ENCODE measurements around the gene LHX8.

LHX8 gene

DNA sequence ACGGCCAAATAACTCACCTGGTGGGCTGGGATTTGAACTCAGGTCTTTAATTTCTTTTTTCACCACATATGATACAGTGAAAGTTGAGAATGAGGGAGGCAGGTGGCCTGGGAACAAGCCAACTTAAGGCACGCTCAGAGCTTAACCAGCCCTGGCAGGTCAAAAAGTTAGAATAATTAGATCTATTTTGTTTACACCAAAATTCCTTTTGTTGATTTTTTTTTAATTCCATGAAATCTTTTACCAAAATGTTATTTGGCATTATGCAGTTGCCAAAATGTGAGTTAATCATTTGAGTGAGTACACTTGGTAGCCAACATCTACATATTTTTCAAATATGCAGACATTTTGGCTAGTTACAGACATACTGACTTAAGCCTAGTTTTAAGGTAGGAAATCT lies 36.8 kb downstream of the LHX8 start:
- TF ChIP-seq SIN3A (IDR thresholded peaks at IDR 0.05; ENCODE audit: borderline replicate concordance, insufficient read depth, low read length): no peak
- no peak for TF ChIP-seq POLR2AphosphoS5 (IDR thresholded peaks at IDR 0.05; ENCODE audit: low read depth, low read length)
- TF ChIP-seq, protein P1, sequence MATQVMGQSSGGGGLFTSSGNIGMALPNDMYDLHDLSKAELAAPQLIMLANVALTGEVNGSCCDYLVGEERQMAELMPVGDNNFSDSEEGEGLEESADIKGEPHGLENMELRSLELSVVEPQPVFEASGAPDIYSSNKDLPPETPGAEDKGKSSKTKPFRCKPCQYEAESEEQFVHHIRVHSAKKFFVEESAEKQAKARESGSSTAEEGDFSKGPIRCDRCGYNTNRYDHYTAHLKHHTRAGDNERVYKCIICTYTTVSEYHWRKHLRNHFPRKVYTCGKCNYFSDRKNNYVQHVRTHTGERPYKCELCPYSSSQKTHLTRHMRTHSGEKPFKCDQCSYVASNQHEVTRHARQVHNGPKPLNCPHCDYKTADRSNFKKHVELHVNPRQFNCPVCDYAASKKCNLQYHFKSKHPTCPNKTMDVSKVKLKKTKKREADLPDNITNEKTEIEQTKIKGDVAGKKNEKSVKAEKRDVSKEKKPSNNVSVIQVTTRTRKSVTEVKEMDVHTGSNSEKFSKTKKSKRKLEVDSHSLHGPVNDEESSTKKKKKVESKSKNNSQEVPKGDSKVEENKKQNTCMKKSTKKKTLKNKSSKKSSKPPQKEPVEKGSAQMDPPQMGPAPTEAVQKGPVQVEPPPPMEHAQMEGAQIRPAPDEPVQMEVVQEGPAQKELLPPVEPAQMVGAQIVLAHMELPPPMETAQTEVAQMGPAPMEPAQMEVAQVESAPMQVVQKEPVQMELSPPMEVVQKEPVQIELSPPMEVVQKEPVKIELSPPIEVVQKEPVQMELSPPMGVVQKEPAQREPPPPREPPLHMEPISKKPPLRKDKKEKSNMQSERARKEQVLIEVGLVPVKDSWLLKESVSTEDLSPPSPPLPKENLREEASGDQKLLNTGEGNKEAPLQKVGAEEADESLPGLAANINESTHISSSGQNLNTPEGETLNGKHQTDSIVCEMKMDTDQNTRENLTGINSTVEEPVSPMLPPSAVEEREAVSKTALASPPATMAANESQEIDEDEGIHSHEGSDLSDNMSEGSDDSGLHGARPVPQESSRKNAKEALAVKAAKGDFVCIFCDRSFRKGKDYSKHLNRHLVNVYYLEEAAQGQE (IDR thresholded peaks at IDR 0.05; ENCODE audit: insufficient read depth in 1 of 2, low read depth in 2 of 2, low read length in 2 of 2): no peak
- no peak for TF ChIP-seq FOXP2 (optimal IDR thresholded peaks at IDR 0.05; ENCODE audit: borderline replicate concordance, extremely low read depth, extremely low read length, insufficient read depth)
- TF ChIP-seq TAF1 (IDR thresholded peaks at IDR 0.05; ENCODE audit: borderline replicate concordance, insufficient read depth, low read length): no peak

DNA sequence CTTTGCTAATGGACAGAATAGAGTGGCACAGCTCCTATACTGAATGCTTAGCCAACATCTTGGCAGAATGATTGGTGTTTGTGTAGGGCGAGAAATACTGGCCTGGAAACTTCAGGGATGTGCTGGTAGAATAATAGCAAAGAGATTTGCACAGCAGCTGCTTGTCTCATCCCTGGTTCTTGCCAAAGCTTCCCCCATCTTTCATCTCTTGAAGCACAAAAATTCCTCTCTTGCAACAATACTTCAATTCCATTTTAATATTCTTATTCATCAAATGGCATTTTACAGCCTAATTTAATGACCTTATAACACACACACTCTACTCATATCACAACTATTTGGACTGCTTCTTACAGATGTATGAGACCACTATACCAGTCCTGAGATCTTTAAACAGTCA lies 37.7 kb downstream of the LHX8 start:
- TF ChIP-seq, protein P1 (IDR thresholded peaks at IDR 0.05; ENCODE audit: insufficient read depth in 1 of 2, low read depth in 2 of 2, low read length in 2 of 2): no peak
- TF ChIP-seq TAF1 (IDR thresholded peaks at IDR 0.05; ENCODE audit: borderline replicate concordance, insufficient read depth, low read length) (no peak), FOXP2 (optimal IDR thresholded peaks at IDR 0.05; ENCODE audit: borderline replicate concordance, extremely low read depth, extremely low read length, insufficient read depth) (no peak), SIN3A (IDR thresholded peaks at IDR 0.05; ENCODE audit: borderline replicate concordance, insufficient read depth, low read length) (no peak), POLR2AphosphoS5 (IDR thresholded peaks at IDR 0.05; ENCODE audit: low read depth, low read length) (no peak)

DNA sequence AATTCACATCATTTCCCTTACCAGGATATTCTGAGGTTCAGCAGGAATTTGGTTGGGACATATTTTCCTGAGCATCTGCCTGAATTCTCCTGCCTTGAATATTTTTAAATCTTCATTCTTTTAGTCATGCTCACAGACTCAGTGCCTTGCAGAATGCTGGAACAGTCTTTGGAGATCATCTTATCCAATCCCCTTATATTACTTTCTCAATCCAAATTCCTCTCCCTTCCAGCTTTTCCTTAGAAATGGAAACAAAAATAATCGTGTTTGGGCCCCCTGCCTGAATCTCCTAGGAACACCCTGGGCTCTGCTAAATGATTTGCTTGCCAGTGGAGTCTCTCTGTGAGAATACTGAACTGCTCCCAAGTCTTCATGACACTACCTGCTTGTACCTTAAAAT lies 38.4 kb downstream of the LHX8 start:
- no peak for TF ChIP-seq POLR2AphosphoS5 (IDR thresholded peaks at IDR 0.05; ENCODE audit: low read depth, low read length)
- no peak for TF ChIP-seq SIN3A (IDR thresholded peaks at IDR 0.05; ENCODE audit: borderline replicate concordance, insufficient read depth, low read length)
- TF ChIP-seq, protein P1 (IDR thresholded peaks at IDR 0.05; ENCODE audit: insufficient read depth in 1 of 2, low read depth in 2 of 2, low read length in 2 of 2): no peak
- TF ChIP-seq FOXP2 (optimal IDR thresholded peaks at IDR 0.05; ENCODE audit: borderline replicate concordance, extremely low read depth, extremely low read length, insufficient read depth): no peak

DNA sequence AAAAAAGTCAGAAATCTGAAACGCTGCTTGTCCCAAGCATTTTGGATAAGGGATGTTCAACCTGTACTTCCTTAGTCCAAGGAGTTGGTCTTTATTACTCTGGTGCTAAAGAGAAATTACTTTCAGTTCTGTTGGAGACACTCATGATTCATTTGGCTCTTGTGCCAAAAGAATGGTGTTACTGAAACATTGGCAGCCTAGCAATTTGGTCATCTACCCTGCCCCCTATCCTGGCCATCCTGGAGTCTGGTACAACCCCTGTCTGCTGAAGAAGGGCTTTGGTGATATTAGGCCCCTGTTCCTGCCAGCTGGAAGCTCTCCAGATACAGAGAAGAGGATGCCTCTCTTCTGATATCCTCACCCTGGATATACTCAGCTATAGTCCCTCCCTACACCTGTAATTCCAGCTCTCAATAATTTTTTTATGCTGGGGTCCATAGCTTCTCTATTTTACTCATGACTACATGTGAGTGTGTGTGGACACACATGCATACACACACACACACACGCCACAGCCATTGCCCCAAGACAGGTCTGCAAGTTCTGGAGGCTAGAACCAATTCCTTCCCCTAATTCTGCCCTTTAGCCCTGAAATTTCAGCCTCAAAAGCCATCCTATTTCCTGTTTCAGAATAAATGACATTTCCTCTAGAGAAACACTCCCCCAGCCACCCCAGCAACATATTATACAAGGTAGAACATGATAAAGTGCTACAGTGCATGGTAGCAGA lies 40.0 kb downstream of the LHX8 start:
- no peak for TF ChIP-seq POLR2AphosphoS5 (IDR thresholded peaks at IDR 0.05; ENCODE audit: low read depth, low read length)
- TF ChIP-seq, protein P1 (IDR thresholded peaks at IDR 0.05; ENCODE audit: insufficient read depth in 1 of 2, low read depth in 2 of 2, low read length in 2 of 2): no peak
- TF ChIP-seq FOXP2 (optimal IDR thresholded peaks at IDR 0.05; ENCODE audit: borderline replicate concordance, extremely low read depth, extremely low read length, insufficient read depth): no peak
- TF ChIP-seq TAF1 (IDR thresholded peaks at IDR 0.05; ENCODE audit: borderline replicate concordance, insufficient read depth, low read length): no peak
- TF ChIP-seq SIN3A (IDR thresholded peaks at IDR 0.05; ENCODE audit: borderline replicate concordance, insufficient read depth, low read length): no peak

Data from PFSK-1 (cell line).